SIG-M5 treated with dmso at 0.1 percent for 504 hours (cell line): ENCODE results near the gene RAB27A.
"Not testable (repeated sequence)": the region's sequence is repeated elsewhere in the genome, so short reads cannot be mapped to it uniquely, and the experiment has no call there.

Experiments used
- DNase-seq: peaks from one replicate; lab custom pipeline; 2025; ENCODE audit not compliant: unreplicated experiment; lab: John Stamatoyannopoulos, UW

Gene RAB27A

DNA sequence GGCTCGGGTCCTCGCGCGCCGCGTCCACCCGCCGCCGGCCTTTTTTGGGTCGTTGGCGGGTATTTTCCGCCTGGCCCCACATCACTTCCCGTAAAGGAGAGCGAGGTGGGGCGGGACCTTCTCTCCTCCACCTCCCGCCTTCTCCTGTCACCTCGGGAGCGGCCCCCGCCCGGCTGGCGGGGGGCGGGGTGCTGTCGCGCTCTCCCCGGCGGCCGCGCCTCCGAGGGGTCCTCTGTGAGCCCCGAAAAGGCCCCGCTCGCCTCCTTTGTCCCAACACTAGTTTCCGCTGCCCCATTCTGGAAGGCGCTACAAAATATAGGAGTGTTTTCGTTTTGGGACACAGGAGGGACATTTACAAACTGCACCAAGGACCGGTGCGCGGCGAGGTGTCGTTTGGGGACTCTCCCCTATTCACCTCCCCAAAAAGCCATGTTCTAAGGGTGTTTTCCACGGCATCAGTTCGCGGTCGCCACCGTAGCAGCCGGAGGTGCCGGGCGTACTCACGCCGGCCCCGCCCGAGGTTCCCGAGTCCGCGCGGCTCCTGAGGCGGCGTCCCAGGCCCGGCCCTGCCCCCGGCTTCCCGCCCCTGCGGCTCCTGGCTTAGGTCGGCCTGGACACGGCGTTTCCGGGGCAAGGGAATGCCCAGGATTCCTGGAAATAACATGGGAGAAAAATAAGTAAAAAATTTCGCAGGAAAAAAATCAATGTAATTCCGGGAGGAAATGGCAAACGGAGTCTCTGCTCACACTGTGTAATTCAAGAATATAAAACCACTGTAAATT is at the start of gene RAB27A:
RAB27A (minus strand) TSS at position 68 of the 782 bp plus-strand sequence. CDS start 54,879 bp downstream, outside the sequence.
- DNase-seq = peak; percentile 67

GRCh38 chr15:55337160-55337559 is 47.5 kb upstream of the RAB27A start:
- DNase-seq = no peak

GRCh38 chr15:55334997-55335396 is 45.4 kb upstream of the RAB27A start:
- peak; percentile 63 for DNase-seq

- DNase-seq = no peak
Observed at GRCh38 chr15:55334371-55334770, 44.8 kb upstream of the RAB27A start.

DNA sequence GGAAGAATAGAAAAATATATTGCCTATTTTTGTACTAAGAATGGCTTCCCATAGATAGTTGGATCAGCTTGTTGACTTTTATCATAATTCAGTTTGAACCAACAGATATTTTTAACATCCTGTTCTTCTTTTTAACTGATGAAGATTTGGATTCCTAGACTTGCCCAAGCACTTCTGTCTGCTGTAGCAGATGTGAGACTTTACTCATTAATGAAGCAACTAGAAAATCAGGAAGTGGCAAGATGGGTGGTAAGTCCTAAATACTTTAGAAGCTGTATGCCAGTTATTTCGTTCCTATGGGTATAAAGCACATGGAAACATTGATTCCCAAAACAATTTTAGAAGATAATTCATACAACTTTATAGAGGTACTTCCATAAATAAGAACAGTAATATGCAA is 37.8 kb upstream of the RAB27A start:
- DNase-seq = peak; percentile 83

- peak; percentile 76 for DNase-seq
Observed at GRCh38 chr15:55322467-55322866, 32.9 kb upstream of the RAB27A start.

DNA sequence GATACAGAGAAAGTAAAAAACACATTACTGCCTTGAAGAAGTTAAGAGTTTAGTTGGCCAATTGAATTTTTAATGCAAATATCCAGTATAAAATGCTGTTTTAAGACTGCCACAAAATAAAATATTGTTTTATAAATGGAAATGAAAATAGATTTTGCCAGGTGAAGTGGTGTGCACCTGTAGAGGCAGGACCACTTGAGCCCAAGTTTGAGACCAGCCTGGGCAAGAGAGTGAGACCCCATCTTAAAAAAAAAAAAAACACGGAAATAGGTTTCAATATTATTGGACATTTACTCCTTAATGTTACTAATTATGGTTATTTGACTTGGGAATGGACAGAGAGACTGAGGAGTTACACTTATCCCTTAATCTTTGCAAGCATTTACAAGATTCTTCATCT is 31.4 kb upstream of the RAB27A start:
- no peak for DNase-seq

DNA sequence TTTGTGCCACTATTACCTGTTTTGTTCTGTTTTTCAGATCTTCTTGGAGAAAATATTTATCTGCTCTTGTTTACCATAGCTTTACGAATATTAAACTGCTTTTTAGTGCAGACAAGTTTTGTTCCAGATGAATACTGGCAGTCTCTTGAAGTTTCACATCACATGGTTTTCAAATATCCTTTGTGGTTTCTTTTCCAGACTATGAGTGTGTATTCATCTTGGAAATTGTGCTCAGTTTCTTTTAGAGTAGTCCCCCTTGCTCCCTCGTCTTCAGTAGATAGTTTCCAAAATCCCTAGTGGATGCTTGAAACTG is 30.6 kb upstream of the RAB27A start:
- no peak for DNase-seq

DNA sequence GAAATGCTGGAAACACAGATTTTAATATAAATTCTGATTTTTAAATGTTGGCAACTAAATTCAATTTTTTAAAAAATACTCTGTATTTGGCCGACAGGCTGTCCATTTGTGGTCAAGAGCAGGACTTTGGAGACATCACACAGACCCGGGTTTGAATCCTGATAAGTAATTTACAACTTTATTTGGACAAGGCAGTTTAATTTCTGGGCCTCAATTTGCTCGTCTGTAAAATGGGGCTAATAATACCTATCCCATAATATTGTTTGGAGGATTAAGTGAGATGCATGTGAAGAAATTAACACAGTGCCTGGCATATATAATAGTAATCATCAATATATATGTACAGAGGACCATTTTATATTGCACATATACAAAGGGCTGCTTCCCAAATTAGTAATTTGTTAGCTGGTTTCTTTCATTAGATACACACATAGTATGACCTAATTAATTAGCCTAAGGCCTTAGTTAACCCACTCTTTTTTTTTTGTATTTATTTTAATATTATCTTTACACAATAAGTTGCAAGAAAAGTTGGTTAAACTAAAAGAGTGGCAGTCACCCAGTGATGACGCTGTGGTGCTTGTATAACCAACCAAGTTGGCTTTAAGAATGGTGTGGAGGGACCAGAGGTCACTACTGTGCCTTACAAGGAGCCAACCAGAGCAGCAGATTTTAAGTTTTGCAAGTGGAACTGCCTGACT is 30.1 kb upstream of the RAB27A start:
- peak; percentile 72 for DNase-seq

DNA sequence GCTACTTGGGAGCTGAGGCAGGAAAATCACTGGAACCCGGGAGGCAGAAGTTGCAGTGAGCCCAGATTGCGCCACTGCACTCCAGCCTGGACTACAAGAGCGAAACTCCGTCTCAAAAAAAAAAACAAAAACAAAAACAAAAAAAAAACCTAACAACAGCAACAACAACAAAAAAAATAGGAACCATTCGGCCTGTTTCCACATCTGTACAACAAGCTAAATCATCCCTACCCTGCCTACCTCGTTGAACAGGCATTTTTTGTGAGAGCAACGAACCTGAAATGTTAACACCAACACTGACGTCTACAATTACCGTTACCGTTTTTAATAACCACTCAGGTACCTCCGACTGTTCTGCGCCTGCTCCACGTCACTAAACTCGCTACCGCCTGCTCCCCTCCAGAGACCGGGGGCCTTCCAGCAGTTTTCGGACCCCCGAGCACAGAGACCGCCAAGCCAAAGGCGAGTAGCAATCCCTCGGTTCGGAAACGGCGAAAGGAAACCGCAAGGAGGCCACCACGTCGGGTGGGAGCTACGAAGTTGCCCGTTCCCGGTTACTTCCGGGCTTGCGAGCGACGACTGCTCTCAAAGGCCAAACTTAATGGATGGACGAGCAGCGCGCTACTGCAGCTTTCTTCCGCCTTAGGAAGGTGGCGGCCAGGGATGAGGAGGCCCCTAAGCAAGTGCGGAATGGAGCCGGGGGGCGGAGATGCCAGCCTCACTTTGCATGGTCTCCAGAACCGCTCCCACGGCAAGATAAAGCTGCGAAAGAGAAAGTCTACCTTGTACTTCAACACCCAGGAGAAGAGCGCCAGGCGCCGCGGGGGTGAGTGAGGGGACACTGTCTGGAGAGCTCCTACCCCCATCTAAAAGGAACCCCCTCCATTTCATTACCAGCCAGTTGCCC is 29.2 kb upstream of the RAB27A start, which contains the start of the genes PIGB and PIGBOS1:
PIGB (plus strand) TSS at position 635 of the 907 bp plus-strand sequence; CDS start at position 664, 29 bp downstream.
PIGBOS1 (minus strand) TSS at position 536 of the 907 bp plus-strand sequence. CDS start 1,331 bp downstream, outside the sequence.
- DNase-seq = peak; percentile 89

- not testable (repeated sequence) for DNase-seq
Observed at GRCh38 chr15:55302801-55303200, 13.2 kb upstream of the RAB27A start.

DNA sequence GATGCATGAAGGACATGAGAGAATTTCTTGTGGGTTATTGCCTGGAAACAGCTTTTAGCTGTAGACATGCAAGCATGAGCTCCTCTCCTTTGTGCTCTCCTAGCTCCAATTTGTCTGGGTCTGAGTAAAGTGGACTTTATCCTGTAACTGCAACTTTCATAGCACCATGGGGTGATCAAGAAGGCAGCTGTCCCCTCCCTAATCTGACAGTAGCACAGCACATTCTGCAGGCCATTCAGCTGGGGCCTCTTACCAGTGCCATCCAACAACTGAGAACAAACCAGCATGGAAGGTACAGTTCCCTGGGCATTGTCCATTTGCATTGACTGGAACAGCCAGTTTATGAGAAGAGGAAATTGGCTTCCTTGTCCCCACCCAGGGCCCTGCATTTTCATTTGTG is 7.7 kb upstream of the RAB27A start:
- DNase-seq = no peak

- DNase-seq = peak; percentile 83
Observed at GRCh38 chr15:55290528-55291057, 980 bp upstream of the RAB27A start.

GRCh38 chr15:55289011-55289745 is 435 bp downstream of the RAB27A start:
- peak; percentile 71 for DNase-seq

GRCh38 chr15:55288006-55288717 is 1.5 kb downstream of the RAB27A start:
- no peak for DNase-seq

DNA sequence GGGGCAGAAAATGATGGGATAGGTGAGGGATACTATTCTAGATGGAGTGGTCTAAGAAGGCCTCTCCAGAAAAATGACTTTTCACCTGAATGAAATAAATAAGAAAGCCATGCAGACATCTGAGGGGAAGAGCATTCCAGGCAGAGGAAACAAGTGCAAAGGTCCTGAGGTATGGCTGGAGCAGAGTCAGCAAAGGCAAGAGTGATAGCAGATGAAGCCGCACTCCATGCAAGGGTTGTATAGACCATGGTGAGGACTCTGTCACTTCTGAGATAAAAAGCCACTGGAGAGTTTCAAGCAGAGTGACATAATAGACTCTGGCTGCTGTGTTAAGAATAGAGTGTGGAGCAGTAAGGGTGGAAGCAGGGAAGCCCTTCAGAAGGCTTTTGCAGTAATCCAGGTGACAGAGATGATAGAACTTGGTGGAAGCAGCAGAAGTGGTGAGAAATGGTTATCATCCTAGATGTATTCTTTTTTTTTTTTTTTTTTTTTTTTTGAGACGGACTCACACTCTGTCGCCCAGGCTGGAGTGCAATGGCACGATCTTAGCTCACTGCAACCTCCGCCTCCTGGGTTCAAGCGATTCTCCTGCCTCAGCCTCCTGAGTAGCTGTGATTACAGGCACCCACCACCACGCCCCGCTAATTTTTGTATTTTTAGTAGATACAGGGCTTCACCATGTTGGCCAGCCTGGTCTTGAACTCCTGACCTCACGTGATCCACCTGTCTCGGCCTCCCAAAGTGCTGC is 3.0 kb downstream of the RAB27A start:
- not testable (repeated sequence) for DNase-seq

DNA sequence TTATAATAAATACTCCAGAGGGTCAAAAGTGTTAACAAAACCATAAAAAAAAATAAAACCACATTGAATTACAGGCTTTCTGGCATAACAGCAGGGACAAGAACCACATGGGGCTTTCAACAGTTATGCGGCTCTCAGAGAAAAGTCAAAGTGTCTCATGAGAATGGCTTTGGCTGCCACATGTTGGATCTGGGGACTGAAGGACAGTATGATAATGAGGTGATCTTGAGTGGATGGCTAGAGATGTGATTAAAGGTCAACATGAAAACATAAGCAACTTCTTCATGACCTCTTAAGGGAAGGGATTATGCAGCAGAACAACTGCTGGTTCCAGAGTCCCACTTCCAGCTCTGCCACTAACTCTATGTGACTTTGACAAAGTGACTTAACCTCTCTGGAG is 5.2 kb downstream of the RAB27A start:
- no peak for DNase-seq

DNA sequence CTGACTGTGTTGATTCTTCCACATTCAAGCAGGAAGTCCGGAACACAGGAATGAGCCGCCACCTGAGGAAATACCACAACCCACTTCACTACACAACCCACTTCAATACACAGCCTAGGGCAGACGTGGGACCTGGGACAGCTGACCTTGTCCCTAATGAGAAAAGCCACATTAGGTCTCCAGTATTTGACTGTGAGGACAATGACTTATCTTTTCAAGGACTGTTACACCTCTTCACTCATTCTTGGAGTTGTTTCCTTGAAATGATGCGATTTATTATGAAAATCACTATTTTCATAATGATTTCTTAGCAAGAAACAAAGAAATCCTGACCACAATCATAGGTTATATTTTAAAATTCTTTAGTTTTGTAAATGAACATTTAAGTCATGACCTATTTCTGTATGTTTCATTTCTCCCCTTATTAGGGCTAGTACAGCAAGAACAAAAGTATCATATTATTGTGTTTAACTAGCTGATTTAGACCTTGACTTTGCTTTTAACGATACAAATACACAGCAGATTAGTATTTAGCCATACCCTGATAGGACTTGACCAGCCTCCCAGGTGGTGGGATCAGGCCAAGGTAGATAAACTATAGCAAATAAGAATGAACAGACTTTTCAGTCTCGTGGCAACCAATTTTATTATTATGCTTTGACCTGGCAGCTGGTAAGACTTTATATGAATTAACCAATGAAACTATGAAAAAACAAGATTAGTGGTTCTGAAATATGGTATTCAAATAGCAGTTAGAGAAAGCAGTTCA is 6.0 kb downstream of the RAB27A start:
- DNase-seq = no peak
